ENCODE measurements around the gene NRG2. TPM values are rescaled to one million over a fixed set of nuclear protein-coding genes. Genes with fewer than 3 reads are reported as not detected.

NRG2 gene
- total RNA-seq, 6 donors from 2014 or later = 0.46 to 4.2 (median 1.5) TPM

GRCh38 chr5:139968547-139969261 lies 74.4 kb downstream of the NRG2 start:
- TF ChIP-seq EP300 (IDR thresholded peaks at IDR 0.05) = no peak
- TF ChIP-seq POLR2A (IDR thresholded peaks at IDR 0.05) = no peak
- TF ChIP-seq POLR2AphosphoS5 (IDR thresholded peaks at IDR 0.05) = no peak
- TF ChIP-seq CTCF (IDR thresholded peaks at IDR 0.05) = peak; percentile 96 to 100 (median 99)
- WGBS, 2 donors = 30 to 42% methylated on average over 13 to 23 of the region's 23 CpGs
- H3K4me3 ChIP-seq = no peak overlapping the region
- H3K27me3 ChIP-seq = no peaks in the 10 kb centered on the region
- peak; percentile 88 to 94 for DNase-seq
- H3K27ac ChIP-seq = no peak overlapping the region
- H3K9me3 ChIP-seq = no peaks in the 10 kb centered on the region
- peak; percentile 92 to 95 for ATAC-seq (ENCODE audit: low FRiP score in 2 of 2)
- H3K36me3 ChIP-seq = no peaks in the 10 kb centered on the region
- peaks cover 7 to 12% (median 8%) of the 10 kb centered on the region in 4 donors for H3K4me1 ChIP-seq

GRCh38 chr5:139967353-139967752 lies 75.7 kb downstream of the NRG2 start:
- WGBS, 2 donors = 92 to 95% methylated on average over 8 of the region's 8 CpGs
- peaks cover 7 to 12% (median 8%) of the 10 kb centered on the region in 4 donors for H3K4me1 ChIP-seq
- TF ChIP-seq EP300 (IDR thresholded peaks at IDR 0.05) = no peak
- no peak for TF ChIP-seq CTCF (IDR thresholded peaks at IDR 0.05)
- no peak for TF ChIP-seq POLR2A (IDR thresholded peaks at IDR 0.05)
- no peak for TF ChIP-seq POLR2AphosphoS5 (IDR thresholded peaks at IDR 0.05)
- H3K27ac ChIP-seq = no peak overlapping the region
- no peak for ATAC-seq (ENCODE audit: low FRiP score in 2 of 2)
- no peaks in the 10 kb centered on the region for H3K9me3 ChIP-seq
- no peaks in the 10 kb centered on the region for H3K27me3 ChIP-seq
- peak in 1 of 2 donors; percentile 12 for DNase-seq
- no peaks in the 10 kb centered on the region for H3K36me3 ChIP-seq
- no peak overlapping the region for H3K4me3 ChIP-seq

- TF ChIP-seq EP300 (IDR thresholded peaks at IDR 0.05) (no peak), POLR2A (IDR thresholded peaks at IDR 0.05) (no peak), CTCF (IDR thresholded peaks at IDR 0.05) (no peak), POLR2AphosphoS5 (IDR thresholded peaks at IDR 0.05) (no peak)
- WGBS, 2 donors = 88 to 96% methylated on average over 4 of the region's 4 CpGs
- peaks cover 7 to 12% (median 8%) of the 10 kb centered on the region in 4 donors for H3K4me1 ChIP-seq
- H3K36me3 ChIP-seq = no peaks in the 10 kb centered on the region
- H3K27me3 ChIP-seq = no peaks in the 10 kb centered on the region
- H3K27ac ChIP-seq = no peak overlapping the region
- no peak for DNase-seq
- H3K9me3 ChIP-seq = no peaks in the 10 kb centered on the region
- H3K4me3 ChIP-seq = no peak overlapping the region
- ATAC-seq (ENCODE audit: low FRiP score in 2 of 2) = no peak
Measured at GRCh38 chr5:139966856-139967255, 76.2 kb downstream of the NRG2 start.

GRCh38 chr5:139964994-139965565 lies 78.0 kb downstream of the NRG2 start:
- ATAC-seq (ENCODE audit: low FRiP score in 2 of 2) (no peak), DNase-seq (peak in 1 of 2 donors; percentile 22)
- Histone ChIP-seq H3K4me1 (peaks cover 7 to 12% (median 8%) of the 10 kb centered on the region in 4 donors), H3K4me3 (no peak overlapping the region), H3K27ac (no peak overlapping the region), H3K27me3 (no peaks in the 10 kb centered on the region), H3K36me3 (no peaks in the 10 kb centered on the region), H3K9me3 (no peaks in the 10 kb centered on the region)
- 88 to 93% methylated on average over 4 to 8 of the region's 8 CpGs for WGBS, 2 donors
- TF ChIP-seq POLR2A (IDR thresholded peaks at IDR 0.05) (no peak), POLR2AphosphoS5 (IDR thresholded peaks at IDR 0.05) (no peak), CTCF (IDR thresholded peaks at IDR 0.05) (no peak), EP300 (IDR thresholded peaks at IDR 0.05) (no peak)
